Psoas muscle (tissue), 8 donors: ENCODE data around the gene SOCS3. TPM values are rescaled to one million over a fixed set of nuclear protein-coding genes. Genes with fewer than 3 reads are reported as not detected.
A peak's percentile ranks its signal among the peaks of the same experiment; 100 is the strongest.

Experiments
- ATAC-seq, 4 donors: fragments of 200-7000 bp; cut with Tn5 transposase; one replicate each; pipeline ENCODE4 v1.9.1; 2020; ENCODE audit warnings: moderate library complexity in 3 of 4, mild to moderate bottlenecking in 2 of 4
- DNase-seq, 2 donors: peaks; one replicate each; pipeline ENCODE4 v3.0.0-alpha.2; 2020
- H3K27ac ChIP-seq: fragments of 200-600 bp; one replicate; pipeline ENCODE4 v1.8.0; 2022
- H3K27me3 ChIP-seq, 3 donors: fragments of 200-600 bp in 1 of 3; one replicate each; pipeline versions ENCODE4 v1.6.1 to v1.8.0; 2013 to 2022; ENCODE audit warnings: low read length in 2 of 3, mild to moderate bottlenecking in 2 of 3, moderate library complexity in 1 of 3; ENCODE audit not compliant: insufficient read depth in 3 of 3
- H3K36me3 ChIP-seq, 2 donors: fragments of 200-600 bp in 1 of 2; one replicate each; pipeline versions ENCODE4 v1.6.1 to v1.8.0; 2013 to 2022; ENCODE audit warnings: low read depth in 1 of 2, mild to moderate bottlenecking in 1 of 2, moderate library complexity in 1 of 2; ENCODE audit not compliant: insufficient read depth in 1 of 2
- H3K4me1 ChIP-seq: fragments of 200-600 bp; one replicate; pipeline ENCODE4 v1.8.0; 2022
- H3K4me3 ChIP-seq: fragments of 200-600 bp; one replicate; pipeline ENCODE4 v1.8.0; 2022; ENCODE audit warnings: mild to moderate bottlenecking
- H3K9me3 ChIP-seq: fragments of 200-600 bp; one replicate; pipeline ENCODE4 v1.8.0; 2022
- CTCF ChIP-seq: fragments of 200-600 bp; IDR thresholded peaks from one replicate; pipeline ENCODE4 v1.8.0; 2022; ENCODE audit warnings: antibody characterized with exemption
- WGBS, 3 donors: extraction: QIAGEN DNeasy Blood & Tissue Kit; methylation state at CpG; one replicate each; pipeline versions ENCODE4 v1.1.6 to v1.1.7; 2013; 5-methylcytosine and 5-hydroxymethylcytosine counted together
- intact Hi-C, 2 donors: fragments of 100-400 bp; cut with DNase I; formaldehyde crosslinking; loops; one replicate each; pipeline versions ENCODE4 v1.11.0 to v1.14.2; 2022
- polyA plus RNA-seq, 3 donors: library from polyadenylated mRNA; stranded (reverse); fragments of 200-250 nt; gene quantifications; one replicate each; pipeline ENCODE4 v1.2.3, GENCODE V29; 2013
- total RNA-seq, 4 donors: library from RNA; stranded (reverse); fragmentation: NEBNext Ultra II Directional in 2 of 4; extraction: Animal tissue kit (Norgen Biotek cat#: 25700) in 2 of 4; gene quantifications; one replicate each; pipeline versions ENCODE4 v1.2.1 to v1.2.4, GENCODE V29; 2021 to 2023
- donor health status: healthy with polysubstance abuse.
- donor health status: DM: no; HTN: no; CAD: no; lungs with moderate emphysema.
- donor health status: Bipolar disorder and iron deficiency.
- donor health status: healthy.
- donor health status: DM: yes; HTN: yes; CAD: no.
- donor health status: DM: no; HTN: no; CAD: no.
- donor health status: DM: no; HTN: no; CAD: no.
- donor health status: DM: yes; HTN: yes; CAD: no.

SOCS3 gene
- total and polyA plus RNA-seq, 7 donors, result 5.3 to 43.5 (median 17.4) TPM

GRCh38 chr17:78406920-78407319 is 47.0 kb upstream of the SOCS3 start:
- H3K4me1 ChIP-seq, result peaks cover 57% of the 10 kb centered on the region
- WGBS, 3 donors, result 86 to 91% (median 90%) methylated on average over 7 to 8 of the region's 8 CpGs
- no peak for DNase-seq

DNA sequence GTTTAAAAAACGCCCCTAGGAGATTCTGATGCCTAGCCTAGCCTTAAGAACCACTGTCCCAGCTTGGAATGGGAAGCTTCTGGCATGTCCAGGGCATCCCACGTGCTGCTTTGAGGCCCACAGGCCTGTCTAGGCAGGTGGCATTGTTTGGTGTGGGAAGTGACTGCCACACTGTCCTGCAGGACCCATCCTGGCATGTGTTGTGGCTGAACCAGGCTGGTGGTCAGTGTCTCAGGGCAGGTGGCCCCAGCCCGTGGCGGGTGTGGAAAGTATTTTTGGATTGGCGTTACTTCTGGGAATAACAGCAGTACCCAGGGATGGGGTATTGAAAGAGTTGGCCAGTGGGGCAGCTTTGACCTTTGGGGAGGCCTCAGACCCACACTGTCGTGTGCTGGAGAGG is 46.5 kb upstream of the SOCS3 start:
- WGBS, 3 donors, result 77 to 91% (median 79%) methylated on average over 6 of the region's 6 CpGs
- H3K27me3 ChIP-seq, result no peaks in the 10 kb centered on the region
- DNase-seq (no peak), ATAC-seq (no peak)
- no peak for TF ChIP-seq CTCF
- H3K36me3 ChIP-seq, result peaks cover 3 to 44% of the 10 kb centered on the region in 2 donors
- H3K4me1 ChIP-seq, result peaks cover 52% of the 10 kb centered on the region
- no peaks in the 10 kb centered on the region for H3K9me3 ChIP-seq
- peak overlapping the region; percentile 94 for H3K27ac ChIP-seq
- intact Hi-C loops, result no loop called here
- H3K4me3 ChIP-seq, result no peak overlapping the region

More at GRCh38 chr17:78406920-78407319, 47.0 kb upstream of the SOCS3 start:
- Histone ChIP-seq H3K9me3 (no peaks in the 10 kb centered on the region), H3K27ac (peak overlapping the region; percentile 94), H3K27me3 (no peaks in the 10 kb centered on the region), H3K4me3 (no peak overlapping the region), H3K36me3 (peaks cover 3 to 39% of the 10 kb centered on the region in 2 donors)
- intact Hi-C loops, result no loop called here
- no peak for TF ChIP-seq CTCF
- no peak for ATAC-seq

DNA sequence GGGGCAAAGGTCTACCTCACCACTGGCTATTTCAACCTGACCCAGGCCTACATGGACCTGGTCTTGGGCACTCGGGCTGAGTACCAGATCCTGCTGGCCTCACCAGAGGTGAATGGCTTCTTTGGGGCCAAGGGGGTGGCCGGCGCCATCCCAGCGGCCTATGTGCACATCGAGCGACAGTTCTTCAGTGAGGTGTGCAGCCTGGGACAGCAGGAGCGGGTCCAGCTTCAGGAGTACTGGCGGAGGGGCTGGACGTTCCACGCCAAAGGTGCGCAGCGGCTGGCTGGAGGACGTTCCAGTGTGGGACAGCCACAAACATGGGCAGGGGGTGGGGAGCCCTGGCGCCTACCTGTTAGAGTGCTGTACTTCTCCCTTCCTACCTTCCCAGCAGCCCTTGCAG is 43.9 kb upstream of the SOCS3 start:
- intact Hi-C loops, result no loop called here
- ATAC-seq (no peak), DNase-seq (no peak)
- Histone ChIP-seq H3K9me3 (no peaks in the 10 kb centered on the region), H3K4me3 (no peak overlapping the region), H3K4me1 (peaks cover 41% of the 10 kb centered on the region), H3K36me3 (peaks cover 7 to 70% of the 10 kb centered on the region in 2 donors), H3K27ac (no peak overlapping the region), H3K27me3 (no peaks in the 10 kb centered on the region)
- WGBS, 3 donors, result 93 to 98% (median 96%) methylated on average over 14 of the region's 14 CpGs
- no peak for TF ChIP-seq CTCF

- H3K36me3 ChIP-seq, result peaks cover 7 to 79% of the 10 kb centered on the region in 2 donors
- intact Hi-C loops, result no loop called here
- H3K4me3 ChIP-seq, result no peak overlapping the region
- ATAC-seq, result no peak
- peak overlapping the region; percentile 74 for H3K27ac ChIP-seq
- H3K9me3 ChIP-seq, result no peaks in the 10 kb centered on the region
- TF ChIP-seq CTCF, result no peak
- 50 to 83% (median 75%) methylated on average over 6 to 8 of the region's 8 CpGs for WGBS, 3 donors
- no peak for DNase-seq
- peaks cover 43% of the 10 kb centered on the region for H3K4me1 ChIP-seq
- no peaks in the 10 kb centered on the region for H3K27me3 ChIP-seq
These were observed 42.0 kb upstream of the SOCS3 start for GRCh38 chr17:78401891-78402290.

GRCh38 chr17:78401246-78401645 is 41.4 kb upstream of the SOCS3 start:
- DNase-seq (no peak), ATAC-seq (peak in 2 of 4 donors; percentile 9 to 35)
- intact Hi-C loops, result no loop called here
- H3K27ac ChIP-seq, result peak overlapping the region; percentile 74
- TF ChIP-seq CTCF, result no peak
- H3K36me3 ChIP-seq, result peaks cover 7 to 80% of the 10 kb centered on the region in 2 donors
- no peak overlapping the region for H3K4me3 ChIP-seq
- peaks cover 43% of the 10 kb centered on the region for H3K4me1 ChIP-seq
- no peaks in the 10 kb centered on the region for H3K9me3 ChIP-seq
- WGBS, 3 donors, result 48 to 71% (median 62%) methylated on average over 6 of the region's 6 CpGs
- no peaks in the 10 kb centered on the region for H3K27me3 ChIP-seq
